ENCODE measurements around the gene OXER1.

OXER1 gene

DNA sequence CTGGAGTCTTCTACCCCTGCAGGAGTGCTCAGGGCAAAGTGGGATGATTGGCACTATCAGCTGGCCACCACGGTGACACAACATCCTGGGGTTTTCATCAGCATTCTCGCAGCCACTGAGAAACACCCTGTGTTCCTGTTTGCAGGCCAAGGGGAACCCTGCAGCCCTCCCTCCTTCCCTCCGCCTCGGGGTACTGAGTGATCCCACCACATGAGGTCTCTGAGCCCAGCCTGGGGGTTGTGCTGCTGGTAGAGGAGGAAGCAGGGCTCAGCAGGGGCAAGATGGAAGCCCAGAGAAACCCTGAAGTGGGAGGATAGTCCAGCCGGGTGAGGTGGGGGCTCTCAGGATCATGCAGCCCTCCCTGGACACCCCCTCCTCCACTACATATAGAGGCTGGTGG is at the start of gene OXER1:
Gene OXER1, minus strand, starts transcription at position 40 of the 400 bp plus-strand sequence. CDS start 73 bp downstream, outside the sequence.
- DNase-seq: no peak

GRCh38 chr2:42812899-42813479 is 49.1 kb upstream of the OXER1 start:
- no peak for DNase-seq

DNA sequence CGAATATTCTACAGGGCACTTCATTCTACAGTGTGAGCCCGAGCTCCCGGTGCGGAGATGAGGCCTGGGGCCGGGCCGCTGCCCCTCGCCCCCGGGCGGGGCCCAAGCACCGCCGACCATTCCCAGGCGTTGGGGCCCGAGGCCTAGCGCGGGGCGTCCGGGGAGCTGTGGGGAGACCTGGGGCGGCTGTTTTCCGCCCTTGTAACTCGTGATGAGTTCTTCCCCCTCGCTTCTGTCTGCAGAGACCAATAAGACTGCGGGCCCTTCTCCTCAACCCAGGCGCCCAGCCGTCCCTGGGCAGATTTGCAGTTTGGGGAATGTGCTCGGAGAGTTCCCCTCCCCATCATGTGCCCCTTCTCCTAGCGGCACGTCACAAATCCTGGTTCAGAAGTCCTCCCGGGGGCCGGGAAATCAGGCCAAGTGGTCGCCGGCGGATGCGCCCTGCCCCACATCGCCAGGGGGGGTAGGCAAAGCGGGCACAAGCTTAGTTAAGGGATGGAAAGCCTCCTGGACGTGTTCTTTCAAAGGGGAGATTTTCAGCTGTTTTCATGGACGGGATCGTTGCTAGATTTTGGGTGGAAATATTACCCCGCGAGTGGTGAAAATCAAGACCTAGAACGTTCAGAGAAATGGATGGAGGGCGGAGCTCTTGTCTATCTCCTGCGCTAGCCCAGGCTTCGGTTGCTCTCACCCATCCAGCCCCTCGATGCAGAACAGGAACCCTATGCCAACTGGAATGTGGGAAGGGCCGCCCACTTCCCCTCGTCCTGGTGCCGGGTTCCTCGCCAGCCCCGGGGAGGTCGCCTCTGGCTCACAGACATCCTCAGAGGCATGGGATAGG is 47.3 kb upstream of the OXER1 start:
- DNase-seq: no peak

GRCh38 chr2:42810121-42810970 is 46.4 kb upstream of the OXER1 start:
- peak; percentile 77 for DNase-seq

- no peak for DNase-seq
Observed at GRCh38 chr2:42809819-42810120, 45.8 kb upstream of the OXER1 start.

DNA sequence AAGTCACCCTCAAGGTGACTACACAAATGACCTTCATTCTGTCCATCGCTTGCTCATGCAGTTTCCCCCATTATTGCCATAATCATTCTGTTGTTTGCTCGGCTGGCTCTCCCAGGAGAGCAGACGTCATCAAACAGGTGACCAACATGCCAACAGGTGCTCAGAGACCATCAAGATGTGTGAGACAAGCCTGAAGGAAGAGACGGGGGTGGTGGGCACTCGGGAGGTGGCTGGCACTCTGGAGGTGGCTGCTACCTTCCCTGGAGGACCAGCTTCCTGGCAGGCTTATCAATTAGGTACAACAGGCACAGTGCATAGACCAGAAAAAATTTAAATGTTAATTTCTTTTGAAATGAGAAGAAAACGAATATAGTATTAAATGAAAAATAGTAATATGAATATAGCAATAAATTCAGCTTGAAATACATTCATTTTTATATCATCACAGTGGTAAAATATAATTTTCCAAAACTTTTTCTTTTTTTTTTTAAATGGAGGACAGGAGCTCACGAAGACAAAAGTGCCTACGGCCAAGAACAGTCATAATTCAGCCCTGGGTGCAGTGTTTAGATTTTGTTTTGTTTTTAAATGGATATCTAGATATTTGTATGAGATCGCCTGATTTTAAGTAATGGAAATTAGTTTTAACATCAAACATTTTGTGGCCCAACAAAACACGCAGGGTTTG is 45.3 kb upstream of the OXER1 start:
- no peak for DNase-seq

DNA sequence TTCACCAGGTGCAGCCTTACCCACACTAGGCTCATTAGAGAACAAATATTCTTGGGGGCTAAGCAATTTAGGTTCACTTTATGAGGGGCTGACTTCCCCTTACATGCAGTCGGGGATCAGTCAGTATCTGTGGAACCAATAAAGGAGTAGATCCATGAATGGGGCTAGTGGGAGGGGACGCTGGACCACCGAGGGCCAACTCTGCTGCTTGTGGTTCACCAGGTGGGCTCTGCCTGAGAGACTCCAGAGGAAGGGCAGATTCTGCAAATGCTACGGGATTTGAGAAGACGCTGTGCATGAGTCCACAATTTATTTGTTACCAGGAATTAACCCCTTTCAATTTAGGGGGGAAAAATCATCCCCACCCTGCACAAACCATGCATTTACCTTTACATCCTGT is 44.4 kb upstream of the OXER1 start:
- DNase-seq: no peak

DNA sequence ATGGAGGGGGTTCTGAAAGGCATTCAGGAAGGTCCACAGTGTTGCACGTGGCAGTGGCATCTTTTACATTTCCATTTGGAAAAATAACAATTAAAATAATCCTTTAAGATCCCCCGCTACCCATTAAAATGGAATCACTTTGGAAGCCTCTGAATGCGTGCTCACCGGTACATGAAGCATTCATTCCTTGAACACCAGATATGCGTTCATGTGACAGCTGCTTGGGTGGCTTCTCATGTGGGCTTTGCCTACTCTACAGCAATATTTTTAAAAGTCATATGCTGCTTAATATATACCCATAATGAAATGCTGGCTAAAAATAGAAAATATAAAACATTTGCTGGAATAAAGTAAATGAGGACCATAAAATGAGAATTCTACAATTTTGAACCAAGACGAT is 42.9 kb upstream of the OXER1 start:
- DNase-seq: no peak

DNA sequence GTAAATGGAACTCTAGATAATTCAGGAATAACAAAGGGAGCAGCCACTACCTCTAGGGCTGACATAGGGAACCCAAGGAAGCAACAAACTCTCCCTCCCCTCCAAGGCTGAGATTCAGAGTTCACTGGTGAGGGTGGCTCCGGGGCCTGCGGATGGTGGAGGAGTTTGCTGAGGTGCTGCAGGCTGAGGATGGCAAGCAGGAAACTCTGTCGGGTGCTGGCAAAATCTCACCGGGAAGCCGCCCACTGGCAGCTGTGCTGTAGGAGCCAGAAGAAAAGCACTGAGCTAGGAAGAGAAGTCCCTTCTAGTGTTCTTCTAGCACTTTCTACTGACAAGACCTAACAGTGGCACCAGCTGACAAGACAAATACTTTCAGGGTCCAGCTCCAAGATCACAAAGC is 41.0 kb upstream of the OXER1 start:
- no peak for DNase-seq

GRCh38 chr2:42804338-42804737 is 40.4 kb upstream of the OXER1 start:
- no peak for DNase-seq

- no peak for DNase-seq
Observed at GRCh38 chr2:42802150-42802549, 38.2 kb upstream of the OXER1 start.

- no peak for DNase-seq
Observed at GRCh38 chr2:42801381-42801780, 37.4 kb upstream of the OXER1 start.

GRCh38 chr2:42800981-42801380 is 37.0 kb upstream of the OXER1 start:
- no peak for DNase-seq

- no peak for DNase-seq
Observed at GRCh38 chr2:42800461-42800962, 36.6 kb upstream of the OXER1 start.

DNA sequence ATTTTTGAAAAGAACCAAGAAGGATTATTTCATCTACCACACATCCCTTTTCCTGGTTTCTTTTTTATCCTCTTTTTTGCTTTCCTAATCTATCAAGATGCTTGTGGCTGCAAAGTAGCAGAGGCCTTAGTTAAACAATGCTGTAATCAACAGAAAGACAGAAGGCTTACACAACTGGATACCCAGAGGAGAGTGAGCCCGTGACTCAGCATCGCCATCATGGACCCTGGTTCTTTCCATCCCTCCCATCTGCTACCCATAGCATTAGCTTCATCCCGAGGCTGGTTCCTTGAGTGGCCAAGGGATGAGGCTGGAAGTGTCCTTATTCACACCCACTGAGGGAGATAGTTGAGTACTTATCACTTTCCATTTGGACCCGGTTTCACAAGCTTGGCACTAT is 35.9 kb upstream of the OXER1 start:
- DNase-seq: no peak

DNA sequence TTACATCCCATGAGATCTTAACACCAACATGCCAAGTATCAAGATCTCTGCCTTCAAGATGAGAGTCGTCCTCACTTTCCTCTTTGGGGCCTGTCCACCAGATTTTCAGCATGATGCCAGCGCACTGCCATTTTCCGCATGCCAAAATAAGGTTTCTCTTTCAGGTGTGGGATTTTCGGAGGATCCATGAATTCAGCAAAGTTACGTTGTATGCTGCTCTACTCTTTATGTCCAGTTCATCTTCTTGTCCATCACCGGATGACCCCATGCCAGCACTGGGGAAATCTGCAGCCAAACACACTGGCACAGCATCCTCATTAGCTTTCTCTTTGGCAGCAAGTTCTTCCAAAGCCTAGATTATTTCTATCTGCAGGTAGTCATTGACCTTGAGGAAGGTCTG is 33.3 kb upstream of the OXER1 start:
- DNase-seq: no peak

DNA sequence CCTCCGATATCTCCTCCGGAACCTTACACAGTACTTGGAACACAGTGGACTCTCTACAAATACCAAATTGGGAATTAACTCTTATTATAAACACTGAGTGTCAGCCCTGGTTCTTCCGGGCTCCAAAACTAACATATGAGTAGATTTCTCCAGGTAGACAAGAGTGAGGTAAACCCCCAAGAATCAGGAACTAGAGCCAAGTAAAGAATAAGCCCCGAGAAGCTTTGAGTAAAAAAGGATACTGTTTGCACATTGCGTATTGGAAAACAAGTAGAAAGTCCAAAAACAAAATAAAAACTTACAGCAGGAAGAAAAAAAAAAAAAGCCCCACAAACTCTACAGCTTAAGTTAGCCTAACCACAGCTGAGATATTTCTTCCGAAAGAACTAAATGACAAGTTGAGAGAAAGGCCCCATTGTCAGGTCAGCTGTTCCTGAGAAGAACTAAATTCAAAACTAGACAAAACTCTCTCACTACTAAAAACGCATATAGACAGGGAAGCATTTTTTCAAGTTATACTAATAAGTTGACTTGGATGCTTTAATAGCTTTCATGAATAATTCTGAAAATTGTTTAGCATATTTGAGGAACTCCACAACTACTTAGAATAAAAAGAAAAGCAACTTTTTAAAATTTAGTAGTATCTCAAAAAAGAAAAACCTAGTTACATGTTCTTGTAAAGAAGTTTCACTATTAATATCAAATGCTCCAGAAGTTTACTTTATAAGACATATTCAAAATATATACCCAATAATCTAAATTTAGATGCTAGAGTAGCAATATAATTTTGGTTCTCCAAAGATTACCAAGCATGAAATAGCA is 32.7 kb upstream of the OXER1 start:
- no peak for DNase-seq

DNA sequence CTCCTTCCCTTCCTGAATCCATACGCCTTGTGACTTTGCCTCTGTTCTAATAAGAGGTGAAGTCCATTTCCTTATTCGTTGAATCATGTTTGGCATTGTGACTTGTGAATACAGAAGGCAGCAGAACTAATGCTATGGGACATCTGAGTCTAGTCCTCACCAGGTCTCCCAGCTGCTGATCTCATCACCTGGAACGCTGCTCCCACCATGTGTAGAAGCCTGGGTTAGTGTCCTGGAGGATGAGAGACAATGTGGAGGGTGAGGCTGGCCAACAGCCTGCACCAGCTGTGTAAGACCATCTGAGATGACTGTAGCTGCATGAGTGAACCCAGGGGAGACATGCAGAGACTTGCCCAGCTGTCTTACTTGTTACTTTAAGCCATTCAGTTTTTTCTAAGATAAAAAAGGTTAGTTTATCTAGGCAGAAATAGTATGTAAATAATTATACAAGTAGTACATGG is 31.9 kb upstream of the OXER1 start:
- no peak for DNase-seq

DNA sequence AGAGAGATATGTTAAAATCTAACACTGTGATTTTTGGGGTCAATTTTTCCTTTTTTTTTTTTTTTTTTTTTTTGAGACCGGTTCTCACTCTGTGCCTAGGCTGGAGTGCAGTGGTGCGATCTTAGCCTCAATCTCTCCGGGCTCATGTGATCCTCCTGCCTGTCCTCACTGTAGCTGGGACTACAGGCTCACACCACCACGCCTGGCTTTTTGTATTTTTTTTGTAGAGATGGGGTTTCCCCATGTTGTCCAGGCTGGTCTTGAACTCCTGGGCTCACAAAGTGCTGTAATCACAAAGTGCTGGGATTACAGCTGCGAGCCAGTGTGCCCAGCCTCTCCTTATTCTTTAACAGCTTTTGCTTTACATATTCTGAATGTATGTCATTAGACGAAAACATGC is 31.3 kb upstream of the OXER1 start:
- DNase-seq: no peak

GRCh38 chr2:42794271-42795046 is 30.5 kb upstream of the OXER1 start:
- no peak for DNase-seq

Data from NCI-H524 treated with DMSO at 0.1 percent for 48 hours (cell line).